RWPE2 (cell line): ENCODE measurements around the gene MANSC4.

Experiments
- ATAC-seq: fragments of 200-7000 bp; cut with Tn5 transposase; 3 replicates; pipeline ENCODE4 v1.9.1; 2021; ENCODE audit warnings: low read depth
- DNase-seq: peaks from one replicate; pipeline ENCODE4 v3.0.0-alpha.2; 2020; ENCODE audit warnings: low spot score
- H3K27ac ChIP-seq: fragments of 450-650 bp; 2 replicates; pipeline ENCODE4 v1.5.1; 2017; ENCODE audit warnings: mild to moderate bottlenecking; ENCODE audit not compliant: poor library complexity, severe bottlenecking
- H3K27me3 ChIP-seq: fragments of 250-450 bp; sonication (Bioruptor Pico); 2 replicates; pipeline ENCODE4 v1.5.1; 2021; ENCODE audit warnings: mild to moderate bottlenecking, moderate library complexity; ENCODE audit not compliant: insufficient read depth, poor library complexity, severe bottlenecking
- H3K36me3 ChIP-seq: fragments of 250-450 bp; sonication (Bioruptor Pico); 2 replicates; pipeline ENCODE4 v1.5.1; 2020; ENCODE audit warnings: low read depth, mild to moderate bottlenecking, moderate library complexity
- H3K4me1 ChIP-seq: fragments of 250-450 bp; sonication (Bioruptor Pico); 2 replicates; pipeline ENCODE4 v1.5.1; 2021; ENCODE audit warnings: mild to moderate bottlenecking, moderate library complexity; ENCODE audit not compliant: insufficient read depth, poor library complexity, severe bottlenecking
- H3K4me3 ChIP-seq: fragments of 250-450 bp; sonication (Bioruptor Pico); 2 replicates; pipeline ENCODE4 v1.5.1; 2021; ENCODE audit warnings: mild to moderate bottlenecking, moderate library complexity; ENCODE audit not compliant: severe bottlenecking
- H3K9me3 ChIP-seq: fragments of 250-450 bp; sonication (Bioruptor Pico); 2 replicates; pipeline ENCODE4 v1.5.1; 2021; ENCODE audit warnings: mild to moderate bottlenecking, moderate library complexity; ENCODE audit not compliant: severe bottlenecking
- CTCF ChIP-seq: fragments of 450-650 bp; IDR thresholded peaks from one replicate; pipeline ENCODE4 v1.5.1; 2017; ENCODE audit warnings: mild to moderate bottlenecking, moderate library complexity; ENCODE audit not compliant: poor library complexity, severe bottlenecking

The MANSC4 gene

GRCh38 chr12:27785882-27786570 is 6.0 kb upstream of the MANSC4 start:
- peaks cover 3% of the 10 kb centered on the region; the same call in 1 of the 2 replicates for H3K36me3 ChIP-seq
- no peaks in the 10 kb centered on the region for H3K27me3 ChIP-seq
- H3K4me1 ChIP-seq: peaks cover 12% of the 10 kb centered on the region
- ATAC-seq: peak; percentile 84
- no peak overlapping the region for H3K4me3 ChIP-seq
- no peaks in the 10 kb centered on the region for H3K9me3 ChIP-seq
- peak overlapping the region; percentile 70 for H3K27ac ChIP-seq
- TF ChIP-seq CTCF: no peak
- DNase-seq: no peak

- no peak for TF ChIP-seq CTCF
- no peak overlapping the region for H3K4me3 ChIP-seq
Observed at GRCh38 chr12:27782481-27782880, 2.4 kb upstream of the MANSC4 start.

GRCh38 chr12:27781680-27782079 is 1.6 kb upstream of the MANSC4 start:
- ATAC-seq: no peak
- TF ChIP-seq CTCF: no peak
- peak overlapping the region; percentile 63 for H3K4me3 ChIP-seq

More at GRCh38 chr12:27782481-27782880, 2.4 kb upstream of the MANSC4 start:
- Histone ChIP-seq H3K36me3 (peaks cover 3% of the 10 kb centered on the region; the same call in 1 of the 2 replicates), H3K27ac (peak overlapping the region; percentile 70), H3K9me3 (no peaks in the 10 kb centered on the region), H3K4me1 (peaks cover 12% of the 10 kb centered on the region), H3K27me3 (no peaks in the 10 kb centered on the region)
- ATAC-seq (no peak), DNase-seq (no peak)

GRCh38 chr12:27780612-27781408 is 774 bp upstream of the MANSC4 start:
- no peaks in the 10 kb centered on the region for H3K9me3 ChIP-seq
- TF ChIP-seq CTCF: no peak
- H3K4me3 ChIP-seq: peak overlapping the region; percentile 63
- DNase-seq (peak; percentile 32), ATAC-seq (peak; percentile 58)
- H3K36me3 ChIP-seq: peaks cover 3% of the 10 kb centered on the region; the same call in 1 of the 2 replicates
- H3K27me3 ChIP-seq: no peaks in the 10 kb centered on the region
- H3K4me1 ChIP-seq: peaks cover 5% of the 10 kb centered on the region
- H3K27ac ChIP-seq: peak overlapping the region; percentile 70

More at GRCh38 chr12:27781680-27782079, 1.6 kb upstream of the MANSC4 start:
- H3K36me3 ChIP-seq: peaks cover 3% of the 10 kb centered on the region; the same call in 1 of the 2 replicates
- no peaks in the 10 kb centered on the region for H3K27me3 ChIP-seq
- peaks cover 12% of the 10 kb centered on the region for H3K4me1 ChIP-seq
- DNase-seq: no peak
- peak overlapping the region; percentile 70 for H3K27ac ChIP-seq
- no peaks in the 10 kb centered on the region for H3K9me3 ChIP-seq
